ENCODE results near the gene RARS2. TPM values are rescaled to one million over a fixed set of nuclear protein-coding genes. Genes with fewer than 3 reads are reported as not detected.

The RARS2 gene
- total and polyA plus RNA-seq, 12 donors: 26.1 to 92.8 (median 60.5) TPM

DNA sequence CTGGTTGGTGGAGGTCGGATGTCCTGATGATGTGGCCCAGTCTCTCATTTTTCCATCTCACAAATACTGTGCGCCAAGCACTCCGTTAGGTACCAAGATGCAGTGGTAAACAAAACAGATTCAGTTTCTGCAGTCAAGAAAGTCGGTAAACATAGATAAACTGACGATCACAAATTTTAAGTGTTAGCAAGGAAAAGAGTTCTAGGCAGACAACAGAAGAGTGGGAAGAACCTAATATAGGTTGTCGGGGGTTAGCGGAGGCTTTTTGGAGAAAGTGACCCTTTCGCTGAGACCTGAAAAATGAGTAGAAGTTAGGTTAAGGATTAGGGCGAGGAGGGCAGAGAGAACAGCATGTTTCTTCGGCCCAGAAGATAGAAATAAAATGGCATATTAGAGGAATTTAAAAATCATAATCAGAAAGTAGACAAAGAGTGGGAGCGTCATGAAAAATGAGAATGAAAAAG lies 662 bp upstream of the RARS2 start:
- TF ChIP-seq, protein P1, sequence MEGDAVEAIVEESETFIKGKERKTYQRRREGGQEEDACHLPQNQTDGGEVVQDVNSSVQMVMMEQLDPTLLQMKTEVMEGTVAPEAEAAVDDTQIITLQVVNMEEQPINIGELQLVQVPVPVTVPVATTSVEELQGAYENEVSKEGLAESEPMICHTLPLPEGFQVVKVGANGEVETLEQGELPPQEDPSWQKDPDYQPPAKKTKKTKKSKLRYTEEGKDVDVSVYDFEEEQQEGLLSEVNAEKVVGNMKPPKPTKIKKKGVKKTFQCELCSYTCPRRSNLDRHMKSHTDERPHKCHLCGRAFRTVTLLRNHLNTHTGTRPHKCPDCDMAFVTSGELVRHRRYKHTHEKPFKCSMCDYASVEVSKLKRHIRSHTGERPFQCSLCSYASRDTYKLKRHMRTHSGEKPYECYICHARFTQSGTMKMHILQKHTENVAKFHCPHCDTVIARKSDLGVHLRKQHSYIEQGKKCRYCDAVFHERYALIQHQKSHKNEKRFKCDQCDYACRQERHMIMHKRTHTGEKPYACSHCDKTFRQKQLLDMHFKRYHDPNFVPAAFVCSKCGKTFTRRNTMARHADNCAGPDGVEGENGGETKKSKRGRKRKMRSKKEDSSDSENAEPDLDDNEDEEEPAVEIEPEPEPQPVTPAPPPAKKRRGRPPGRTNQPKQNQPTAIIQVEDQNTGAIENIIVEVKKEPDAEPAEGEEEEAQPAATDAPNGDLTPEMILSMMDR (IDR thresholded peaks at IDR 0.05): no peak
- TF ChIP-seq POLR2A (IDR thresholded peaks at IDR 0.05): no peak
- intact Hi-C loops (cut with DNase I): no loop called here
- H3K36me3 ChIP-seq (replicated peaks in 1 of 2): peaks cover 0 to 12% of the 10 kb centered on the region in 2 donors
- DNase-seq: no peak
- peak overlapping the region in 4 of 5 donors; percentile 82 to 93 (median 86) for H3K27ac ChIP-seq
- H3K4me3 ChIP-seq: peak overlapping the region in 3 of 4 donors; percentile 11 to 91 (median 83)
- H3K4me1 ChIP-seq (replicated peaks in 1 of 2): peaks cover 30 to 46% of the 10 kb centered on the region in 2 donors
- 2 to 4% (median 4%) methylated on average over 11 of the region's 11 CpGs for WGBS, 4 donors
- no peaks in the 10 kb centered on the region for H3K27me3 ChIP-seq
- no peaks in the 10 kb centered on the region for H3K9me3 ChIP-seq (replicated peaks in 1 of 3)

DNA sequence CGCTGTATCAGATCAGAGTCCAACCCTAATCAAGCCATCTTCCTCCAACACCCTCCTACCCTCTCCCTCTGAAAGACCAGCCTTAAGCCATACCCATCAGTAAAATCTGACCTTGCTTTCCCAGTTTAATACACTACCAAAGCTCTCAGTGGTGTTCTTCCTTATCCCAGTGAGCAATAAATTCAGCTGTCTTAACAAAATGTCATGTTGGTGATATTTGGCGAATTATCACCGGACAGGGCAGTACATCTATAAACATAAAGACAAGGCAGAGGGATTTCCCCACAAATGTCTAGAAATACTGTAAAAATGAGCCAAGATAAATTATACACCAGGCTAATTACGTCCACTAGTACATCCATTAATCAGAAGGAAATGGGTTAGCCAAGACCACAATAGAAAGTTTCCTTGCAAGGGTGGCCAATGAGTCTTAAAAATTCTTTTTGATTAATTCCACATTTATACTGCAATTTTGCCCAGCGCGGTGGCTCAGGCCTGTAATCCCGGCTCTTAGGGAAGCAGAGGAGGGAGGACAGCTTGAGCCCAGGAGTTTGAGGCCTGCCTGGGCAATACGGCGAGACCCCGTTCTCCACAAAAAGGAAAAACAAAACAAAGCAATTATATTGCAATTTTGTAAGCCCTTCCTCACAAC lies 905 bp downstream of the RARS2 start:
- WGBS, 4 donors: 18 to 25% (median 21%) methylated on average over 10 of the region's 10 CpGs

DNA sequence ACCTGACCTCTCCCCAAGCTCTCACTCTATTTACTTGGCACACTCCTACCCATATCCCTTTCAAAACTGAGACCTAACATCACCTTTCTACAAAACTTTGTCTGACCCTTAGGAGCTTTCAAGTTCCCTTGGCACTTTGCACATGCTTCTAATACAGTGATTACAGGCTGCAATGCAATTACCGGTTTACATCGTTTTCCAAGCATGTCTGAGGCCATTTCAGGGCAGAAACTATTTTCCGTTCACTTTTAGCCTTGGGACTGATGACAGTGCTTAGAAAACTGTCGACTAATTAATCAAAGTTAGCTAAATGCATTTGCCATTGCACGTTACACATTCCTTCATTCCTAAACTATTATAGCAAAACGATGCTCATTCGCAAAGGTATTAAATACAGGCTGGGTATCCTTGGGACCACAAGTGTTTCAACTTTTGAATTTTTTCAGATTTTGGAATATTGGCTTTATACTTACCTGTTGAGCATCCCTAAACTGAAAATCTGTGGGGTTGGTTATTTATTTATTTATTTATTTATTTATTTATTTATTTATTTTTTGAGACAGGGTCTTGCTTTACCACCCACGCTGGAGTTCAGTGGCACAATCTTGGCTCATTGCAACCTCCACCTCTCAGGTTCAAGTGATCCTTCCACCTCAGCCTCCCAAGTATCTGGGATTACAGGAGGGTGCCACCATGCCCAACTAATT lies 3.3 kb downstream of the RARS2 start:
- Histone ChIP-seq H3K36me3 (replicated peaks in 1 of 2) (peaks cover 0 to 20% of the 10 kb centered on the region in 2 donors), H3K4me3 (no peak overlapping the region), H3K9me3 (replicated peaks in 1 of 3) (no peaks in the 10 kb centered on the region), H3K4me1 (replicated peaks in 1 of 2) (peaks cover 37 to 60% of the 10 kb centered on the region in 2 donors), H3K27me3 (no peaks in the 10 kb centered on the region), H3K27ac (peak overlapping the region in 3 of 5 donors; percentile 29 to 57 (median 36))
- intact Hi-C loops (cut with DNase I): no loop called here
- WGBS, 4 donors: 56 to 64% (median 59%) methylated on average over 8 of the region's 8 CpGs
- DNase-seq: peak in 3 of 7 donors; percentile 31 to 56 (median 34)
- TF ChIP-seq POLR2A (IDR thresholded peaks at IDR 0.05): no peak
- TF ChIP-seq, protein P1 (IDR thresholded peaks at IDR 0.05): no peak

More for the DNA sequence above, 905 bp downstream of the RARS2 start:
- DNase-seq: no peak
- Histone ChIP-seq H3K4me1 (replicated peaks in 1 of 2) (peaks cover 37 to 61% of the 10 kb centered on the region in 2 donors), H3K36me3 (replicated peaks in 1 of 2) (no peaks in the 10 kb centered on the region), H3K27me3 (no peaks in the 10 kb centered on the region), H3K9me3 (replicated peaks in 1 of 3) (no peaks in the 10 kb centered on the region), H3K27ac (peak overlapping the region; percentile 82 to 93 (median 85)), H3K4me3 (peak overlapping the region; percentile 30 to 97 (median 87))
- TF ChIP-seq POLR2A (IDR thresholded peaks at IDR 0.05): no peak
- TF ChIP-seq, protein P1 (IDR thresholded peaks at IDR 0.05): no peak
- intact Hi-C loops (cut with DNase I): no loop called here

DNA sequence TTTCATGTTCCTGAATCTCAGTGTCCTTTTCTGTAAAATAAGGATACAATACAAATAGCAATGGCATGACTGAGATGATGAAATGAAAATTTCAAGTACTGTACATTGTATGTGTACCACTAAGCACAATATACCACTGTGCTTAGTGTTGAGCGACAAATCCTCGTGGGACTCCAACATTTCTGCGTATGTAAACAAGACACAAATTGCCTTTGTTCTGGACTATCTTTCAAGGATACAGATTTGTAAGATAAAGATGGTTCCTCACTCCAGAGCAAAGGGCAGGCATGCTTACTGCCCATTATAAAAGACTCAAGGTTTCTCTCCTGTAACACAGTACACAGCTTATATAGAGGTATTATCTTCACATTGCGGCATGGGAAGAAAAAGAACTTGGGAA lies 6.0 kb downstream of the RARS2 start:
- intact Hi-C loops (cut with DNase I): no loop called here
- Histone ChIP-seq H3K9me3 (replicated peaks in 1 of 3) (no peaks in the 10 kb centered on the region), H3K36me3 (replicated peaks in 1 of 2) (peaks cover 0 to 31% of the 10 kb centered on the region in 2 donors), H3K4me3 (no peak overlapping the region), H3K4me1 (replicated peaks in 1 of 2) (peaks cover 22 to 49% of the 10 kb centered on the region in 2 donors), H3K27me3 (no peaks in the 10 kb centered on the region), H3K27ac (peak overlapping the region in 3 of 5 donors; percentile 30 to 64 (median 48))
- TF ChIP-seq POLR2A (IDR thresholded peaks at IDR 0.05): peak in 1 of 2 donors; percentile 19
- TF ChIP-seq, protein P1 (IDR thresholded peaks at IDR 0.05): no peak
- peak in 1 of 7 donors; percentile 21 for DNase-seq
- WGBS, 4 donors: 45 to 50% (median 49%) methylated on average over 4 of the region's 4 CpGs
